C1 segment of cervical spinal cord (tissue), 14 donors: ENCODE results near the gene DRC7.
"Not testable (repeated sequence)": the region's sequence is repeated elsewhere in the genome, so short reads cannot be mapped to it uniquely, and the experiment has no call there.

Source experiments
- DNase-seq, 14 donors: peaks; one replicate each; lab custom pipeline; 2025; lab: John Stamatoyannopoulos, UW

Gene DRC7

DNA sequence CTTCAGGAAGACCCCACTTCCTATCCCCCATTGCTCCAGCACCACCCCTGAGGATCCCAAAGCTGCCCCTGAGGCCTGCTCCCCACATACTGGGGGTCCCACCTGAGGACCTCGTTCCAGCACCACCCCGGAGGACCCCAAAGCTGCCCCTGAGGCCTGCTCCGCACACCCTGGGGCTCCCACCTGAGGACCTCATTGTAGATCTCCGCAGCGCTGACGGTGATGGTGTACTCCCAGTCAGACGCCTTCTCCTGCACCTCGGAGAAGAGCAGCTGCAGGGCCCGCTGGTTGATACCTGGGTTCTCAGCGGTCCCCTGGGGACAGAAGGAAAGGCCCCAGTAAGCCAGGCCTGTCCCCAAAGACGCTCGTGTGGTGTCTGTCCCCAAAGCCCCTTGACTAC is 67.4 kb downstream of the DRC7 start:
- no peak for DNase-seq

DNA sequence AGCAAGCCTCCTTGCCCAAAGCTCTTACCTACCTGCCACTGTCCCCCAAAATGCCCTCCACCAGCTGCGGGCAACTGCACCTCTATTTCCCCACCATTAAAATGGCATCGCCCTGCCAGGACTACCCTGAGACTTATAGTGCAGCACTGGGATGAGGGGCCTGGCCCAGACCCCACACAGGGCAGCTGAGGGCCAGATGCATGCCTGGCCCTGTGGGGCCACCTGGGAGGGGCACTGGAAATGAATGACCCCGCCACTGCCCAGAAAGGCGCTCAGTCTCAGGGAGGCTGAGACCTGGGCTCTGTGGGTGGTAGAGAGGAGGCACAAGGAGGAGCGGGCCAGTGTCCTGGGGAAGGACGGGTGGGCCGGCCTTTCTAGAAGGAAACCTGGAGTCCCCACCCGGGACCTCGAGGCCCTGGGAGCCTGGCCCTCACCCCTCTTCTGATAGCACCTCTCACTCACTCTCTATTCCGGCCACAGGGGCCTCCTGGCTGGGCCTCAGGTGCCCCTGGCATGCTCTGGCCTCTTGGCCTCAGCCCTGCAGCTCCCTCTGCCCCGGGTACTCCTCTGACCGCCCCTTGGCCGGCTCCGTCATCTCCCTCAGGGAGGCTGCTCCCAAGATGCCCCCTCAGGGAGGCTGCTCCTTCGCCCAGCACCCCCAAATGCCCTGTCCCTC is 67.9 kb downstream of the DRC7 start:
- DNase-seq = no peak

DNA sequence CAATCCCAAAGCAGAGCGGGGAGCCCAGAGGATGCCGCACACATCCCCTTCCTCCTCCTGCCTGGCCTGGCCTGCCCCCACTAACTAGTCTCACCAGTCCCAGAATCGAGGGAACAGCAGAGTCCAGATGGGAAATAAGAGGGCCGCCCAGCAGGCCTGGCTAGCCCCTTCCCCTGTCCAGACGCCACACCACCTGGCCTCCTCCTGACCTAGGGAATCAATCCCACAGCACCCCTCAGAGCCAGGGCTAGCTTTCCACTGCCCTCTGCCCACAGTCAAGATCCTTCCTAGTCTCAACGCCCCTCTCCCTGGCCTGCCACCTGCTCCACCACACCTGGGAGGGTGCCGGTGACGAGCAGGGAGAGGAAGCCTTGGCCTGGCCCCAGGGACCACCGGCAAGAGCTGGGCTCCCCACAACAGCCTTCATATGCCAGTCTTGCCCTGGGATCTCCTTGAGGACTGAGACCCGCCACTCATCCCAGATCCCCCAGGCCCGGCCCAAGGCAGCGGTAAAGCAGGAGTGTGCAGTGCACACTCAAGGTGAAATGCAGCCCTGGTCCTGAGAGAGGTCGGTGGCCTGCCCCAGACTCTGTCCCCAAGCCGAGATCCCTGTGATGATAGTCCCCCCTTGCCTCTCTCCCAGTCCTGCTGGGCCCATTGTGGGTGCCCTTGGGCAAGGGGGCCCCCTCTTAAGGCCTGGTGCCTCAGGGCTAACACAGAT is 68.8 kb downstream of the DRC7 start:
- DNase-seq = no peak

DNA sequence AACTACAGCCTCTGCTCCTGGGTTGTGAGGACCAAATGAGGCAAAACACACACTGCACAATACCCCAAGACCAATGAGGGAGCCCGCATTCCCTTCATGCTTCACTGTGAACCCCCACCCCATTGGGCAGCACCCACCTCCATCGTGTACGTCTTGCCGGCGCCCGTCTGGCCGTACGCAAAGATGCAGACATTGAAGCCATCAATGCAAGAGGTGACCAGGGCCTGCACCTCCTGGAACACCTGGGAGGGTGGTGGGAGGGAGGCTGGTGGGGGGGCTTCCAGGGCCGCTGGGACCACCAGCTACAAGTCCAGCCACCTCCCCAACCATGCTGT is 69.4 kb downstream of the DRC7 start:
- DNase-seq = no peak

DNA sequence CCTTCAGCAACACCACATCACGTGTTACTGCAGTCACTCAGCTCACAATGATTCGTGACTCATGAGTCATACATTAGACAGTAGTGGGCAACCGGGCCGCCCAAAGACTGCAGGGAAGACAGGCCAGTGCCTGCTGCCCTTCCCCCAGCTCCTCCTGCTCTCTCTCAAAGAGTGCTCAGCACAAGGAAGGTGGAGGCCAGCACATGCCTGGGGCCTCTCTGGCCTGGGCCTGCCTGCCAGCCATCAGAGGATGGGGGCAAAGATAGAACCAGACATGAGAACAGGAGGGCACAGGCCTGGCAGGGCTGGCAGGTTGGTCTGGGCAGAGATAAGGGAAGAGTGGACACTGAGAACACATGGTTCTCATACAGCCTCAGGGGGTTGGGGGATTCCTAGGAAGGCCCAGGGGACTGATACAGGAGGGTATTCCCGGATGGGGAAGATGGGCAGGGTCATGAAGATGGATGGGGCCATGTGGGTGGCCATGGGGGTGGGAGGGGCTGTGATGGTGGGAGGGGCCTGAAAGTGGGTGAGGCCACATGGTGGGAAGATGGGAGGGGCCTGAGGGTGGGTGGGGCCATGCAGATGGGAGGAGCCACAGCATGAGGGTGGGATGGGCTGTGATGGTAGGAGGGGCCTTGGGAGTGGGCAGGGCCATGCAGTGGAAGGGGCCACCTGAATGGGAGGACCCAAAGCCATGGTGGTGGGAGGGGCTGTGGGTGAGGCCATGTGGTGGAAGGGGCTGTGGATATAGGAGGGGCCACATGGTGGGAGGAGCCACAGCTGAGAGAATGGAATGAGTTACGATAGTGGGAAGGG is 69.9 kb downstream of the DRC7 start:
- DNase-seq = peak in 1 of 14 donors; percentile 31

DNA sequence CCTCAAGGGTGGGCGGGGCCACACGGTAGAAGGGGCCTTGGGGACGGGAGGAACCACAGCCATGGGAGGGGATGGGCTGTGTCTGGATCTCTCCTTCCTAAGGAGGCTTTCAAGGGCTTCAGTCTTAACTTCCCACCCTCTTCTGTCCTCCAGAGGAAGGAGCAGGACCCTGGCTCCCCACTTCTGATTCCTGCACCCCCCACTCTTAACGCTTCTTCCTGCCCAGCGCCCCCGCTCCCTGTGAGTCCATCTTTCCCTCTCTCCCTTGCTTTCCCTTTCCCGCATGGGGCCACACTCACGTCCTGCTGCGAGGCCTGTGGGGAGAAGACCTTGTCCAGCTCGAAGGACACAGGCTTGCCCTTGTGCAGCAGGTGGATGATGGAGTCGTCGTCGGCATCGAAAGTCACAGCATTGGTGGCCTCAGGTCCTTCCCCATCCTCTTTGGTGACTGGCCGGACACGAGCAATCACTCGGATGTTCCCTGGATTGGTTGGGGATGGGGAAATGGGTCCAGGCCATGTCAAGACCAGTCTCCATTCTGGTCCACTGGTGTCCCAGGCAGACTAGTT is 70.6 kb downstream of the DRC7 start:
- DNase-seq = no peak

DNA sequence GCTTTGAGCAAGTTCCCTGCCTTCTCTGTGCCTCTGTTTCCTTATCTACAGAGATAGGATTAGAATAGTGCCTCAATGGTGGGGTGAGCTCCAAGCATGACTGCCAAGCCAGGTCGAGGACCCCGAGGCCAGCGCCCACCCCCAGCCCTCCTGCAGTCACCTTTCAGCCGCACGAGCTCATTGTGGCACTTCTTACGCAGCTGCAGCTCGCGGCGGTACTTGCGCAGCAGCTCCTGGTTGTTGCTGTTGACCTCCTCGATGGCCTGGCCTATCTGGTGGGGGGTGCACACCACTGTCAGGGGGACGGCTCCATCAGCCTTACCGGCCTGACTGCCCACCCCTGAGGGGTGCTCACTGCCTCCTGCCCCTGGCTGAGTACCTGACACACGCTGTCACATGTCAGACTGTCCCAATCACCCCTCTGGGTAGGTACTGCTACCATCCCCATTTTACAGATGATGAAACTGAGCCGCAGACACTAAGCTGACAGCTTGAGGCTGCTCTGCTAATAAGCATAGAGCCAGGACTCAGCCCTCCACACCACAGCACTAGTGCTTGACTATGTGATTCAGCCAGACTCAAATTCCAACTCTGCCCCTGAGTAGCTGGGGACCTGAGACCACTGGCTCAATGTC is 72.2 kb downstream of the DRC7 start:
- DNase-seq = no peak

DNA sequence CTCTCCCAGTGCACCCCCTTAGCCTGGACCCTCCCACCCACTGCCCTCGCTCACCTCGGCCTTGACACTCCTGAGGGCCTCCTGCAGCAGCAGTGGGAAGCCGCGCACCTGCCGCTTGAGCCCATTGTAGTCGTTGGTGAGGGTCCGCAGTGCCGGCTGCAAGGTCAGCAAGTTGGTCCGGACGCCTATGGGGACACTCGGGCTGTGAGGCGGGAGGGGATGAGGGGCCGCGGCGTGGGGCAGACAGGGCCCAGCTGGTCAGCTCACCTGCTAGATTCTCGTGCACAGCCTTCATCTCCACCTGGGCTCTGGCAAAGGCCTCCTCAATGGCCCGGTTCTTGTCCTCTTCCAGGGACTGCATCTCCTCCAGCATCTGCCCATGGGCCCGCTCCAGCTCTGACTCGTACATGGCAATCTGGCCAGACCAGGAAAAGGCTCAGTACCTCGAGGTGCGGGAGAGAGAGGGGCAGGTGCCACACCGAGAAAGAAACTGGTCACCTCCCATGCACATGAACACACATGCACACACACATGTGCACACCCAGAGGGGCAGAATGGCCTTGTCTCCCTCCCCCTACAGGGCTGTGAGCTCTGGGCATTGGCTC is 75.0 kb downstream of the DRC7 start:
- DNase-seq = no peak

DNA sequence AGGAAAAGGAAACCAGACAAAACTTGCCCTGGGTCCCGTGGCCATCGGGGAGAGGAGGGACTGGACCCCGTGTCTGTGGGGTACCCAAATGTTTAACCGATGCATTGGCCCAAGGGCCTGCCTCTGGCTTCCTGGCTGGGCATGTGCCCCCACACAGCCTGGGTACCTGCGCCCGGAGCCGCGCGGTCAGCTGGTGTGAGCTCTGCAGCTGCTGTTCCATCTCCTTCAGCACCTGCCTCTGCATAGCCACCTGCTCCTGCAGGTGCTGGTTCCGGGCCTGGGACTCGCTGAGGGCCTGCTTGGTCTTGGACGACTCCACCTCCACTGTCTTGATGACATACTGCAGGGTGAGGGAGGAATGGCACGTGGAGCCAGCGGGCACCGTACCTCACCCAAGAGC is 75.8 kb downstream of the DRC7 start:
- DNase-seq = no peak

DNA sequence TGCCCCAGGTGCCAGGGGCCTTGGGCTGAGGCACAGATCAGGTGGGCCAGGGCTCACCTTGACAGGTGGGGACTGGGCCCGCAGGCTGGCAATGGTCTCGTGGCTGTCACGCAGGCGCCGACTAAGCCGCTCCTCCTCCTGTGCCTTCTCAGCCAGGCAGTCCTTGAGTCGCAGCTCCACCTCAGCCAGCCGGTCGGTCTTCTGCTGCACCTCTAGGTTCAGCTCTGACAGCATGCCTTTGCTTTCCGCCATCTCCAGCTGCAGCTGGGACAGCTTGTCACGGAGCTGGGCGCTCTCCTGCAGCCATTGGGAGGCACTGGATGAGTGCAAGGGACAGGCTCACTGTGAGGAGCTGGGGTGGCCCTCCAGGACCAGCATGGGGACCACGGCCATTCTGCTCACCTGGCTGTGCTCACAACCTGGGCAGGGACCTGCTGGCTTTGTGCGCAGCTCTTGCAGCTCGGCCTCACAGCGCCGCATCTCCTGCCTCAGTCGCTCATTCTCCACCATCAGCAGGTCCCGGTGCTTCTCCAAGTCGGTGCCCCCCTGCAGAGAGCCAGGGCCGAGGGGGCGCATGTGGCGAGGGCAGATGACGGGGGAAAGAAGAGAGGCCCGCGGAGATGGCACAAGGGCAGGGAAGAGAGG is 76.7 kb downstream of the DRC7 start:
- DNase-seq = no peak

DNA sequence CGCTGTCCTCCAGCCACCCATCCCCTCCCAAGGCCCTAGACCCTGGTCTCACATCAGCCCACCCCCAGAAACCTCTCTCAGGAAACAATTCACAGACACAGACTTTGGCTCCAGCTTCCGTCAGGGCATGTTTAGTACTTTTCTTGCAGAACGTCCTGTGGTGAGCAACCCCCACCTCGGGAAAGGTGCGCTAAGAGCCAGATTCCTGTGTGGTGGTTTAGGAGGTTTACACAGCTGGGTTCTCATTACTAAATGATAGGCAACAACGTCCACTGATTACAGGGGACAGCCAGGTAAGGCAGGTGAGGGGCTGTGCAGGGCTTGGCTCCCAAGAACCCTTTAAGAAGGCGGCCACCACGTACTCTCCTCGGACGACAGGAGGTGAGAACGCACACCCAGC is 78.4 kb downstream of the DRC7 start:
- DNase-seq = no peak

DNA sequence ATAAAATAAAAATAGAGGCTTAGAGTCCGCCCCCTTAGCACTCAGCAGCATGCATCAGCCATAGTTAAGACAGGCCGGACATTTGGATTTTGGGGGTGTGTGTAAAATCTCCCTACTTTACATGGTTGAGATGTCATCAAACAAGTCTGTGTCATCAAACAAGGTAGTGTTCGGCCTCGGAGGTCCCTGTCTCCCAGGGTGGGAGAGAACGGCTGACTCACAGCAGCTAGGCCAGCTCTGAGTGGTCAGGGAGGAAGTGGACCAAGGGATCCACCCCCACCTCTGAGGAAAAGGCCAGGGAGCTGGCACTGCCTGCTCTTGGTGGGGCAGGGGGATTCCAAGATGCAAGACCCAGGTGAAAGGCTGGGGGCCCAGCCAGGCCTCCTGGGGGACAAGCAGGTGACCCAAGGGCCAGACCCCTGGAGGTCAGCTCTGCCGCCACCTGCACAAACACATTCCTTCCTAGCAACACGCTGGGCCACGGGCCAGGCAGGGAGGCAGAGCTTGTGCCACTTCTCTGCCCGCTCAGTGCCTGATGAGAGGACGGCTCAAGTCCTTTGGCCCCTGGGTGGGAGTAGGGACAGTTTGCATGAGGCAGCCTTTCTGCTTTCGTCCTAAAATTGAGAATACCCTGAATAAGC is 79.2 kb downstream of the DRC7 start:
- peak in 1 of 14 donors; percentile 36 for DNase-seq

DNA sequence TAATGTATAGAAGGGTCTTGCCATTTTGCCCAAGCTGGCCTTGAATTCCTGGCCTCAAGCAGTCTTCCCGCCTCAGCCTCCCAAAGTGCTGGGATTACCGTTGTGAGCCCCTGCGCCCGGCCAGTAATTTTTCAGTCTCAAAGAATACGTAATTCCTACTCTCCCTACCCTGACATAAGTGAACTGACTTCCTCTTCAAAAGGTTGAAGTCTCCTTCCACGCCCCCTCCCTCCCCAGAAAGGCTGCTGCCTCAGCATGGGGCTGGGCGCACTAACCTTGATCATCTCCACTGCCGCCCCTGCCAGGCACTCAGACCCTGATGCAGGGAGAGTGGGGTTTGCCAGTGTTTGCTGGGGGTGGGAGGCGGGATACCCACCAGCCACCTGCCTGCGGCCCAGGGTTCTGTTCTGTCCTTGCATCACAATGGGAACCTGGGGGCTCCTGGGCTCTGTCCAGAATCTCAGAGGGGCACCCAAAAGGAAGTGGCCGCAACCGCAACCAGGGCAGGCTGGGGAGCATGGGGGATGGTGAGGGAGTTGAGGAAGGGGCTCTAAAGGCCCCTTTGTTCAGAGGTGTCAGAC is 80.2 kb downstream of the DRC7 start:
- no peak for DNase-seq

DNA sequence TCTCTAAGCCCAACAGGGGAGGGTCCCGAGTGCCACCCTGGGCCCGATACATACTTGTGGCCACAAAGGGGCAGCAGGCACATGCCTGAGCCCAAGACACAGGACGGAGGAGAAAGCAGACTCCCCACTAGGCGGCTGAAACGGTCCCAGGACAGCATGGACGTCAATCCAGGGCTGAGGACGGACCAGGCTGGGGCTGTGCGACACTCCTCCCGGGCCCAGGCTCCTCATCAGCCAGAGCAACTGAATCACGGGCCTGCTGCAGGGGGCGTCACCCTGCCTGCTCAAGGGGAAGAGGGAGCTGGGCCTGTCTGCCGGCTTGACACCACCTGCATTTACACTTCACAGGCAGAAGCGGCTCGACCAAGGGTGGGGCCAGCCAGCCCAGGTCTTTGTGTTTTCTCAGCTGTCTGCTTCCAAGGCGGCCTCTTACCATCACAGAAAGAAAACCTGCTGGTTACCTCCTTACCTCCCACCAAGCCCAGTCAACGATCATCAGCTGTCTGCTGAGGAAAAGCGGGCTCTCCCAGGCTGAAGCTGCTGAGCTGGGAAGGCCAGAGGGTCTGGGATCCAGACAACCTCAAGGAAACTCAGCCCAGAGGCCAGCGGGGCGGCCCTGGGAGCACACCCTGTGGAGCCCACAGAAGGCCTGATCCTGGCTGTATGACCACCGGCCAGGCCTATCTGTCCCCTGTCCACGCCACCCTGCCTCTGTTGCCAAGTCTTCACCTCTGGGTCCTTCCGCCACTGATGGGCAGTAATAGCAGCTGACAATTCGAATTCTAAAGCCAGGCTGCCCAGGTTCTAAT is 81.3 kb downstream of the DRC7 start:
- peak in 8 of 14 donors; percentile 18 to 39 (median 23) for DNase-seq

DNA sequence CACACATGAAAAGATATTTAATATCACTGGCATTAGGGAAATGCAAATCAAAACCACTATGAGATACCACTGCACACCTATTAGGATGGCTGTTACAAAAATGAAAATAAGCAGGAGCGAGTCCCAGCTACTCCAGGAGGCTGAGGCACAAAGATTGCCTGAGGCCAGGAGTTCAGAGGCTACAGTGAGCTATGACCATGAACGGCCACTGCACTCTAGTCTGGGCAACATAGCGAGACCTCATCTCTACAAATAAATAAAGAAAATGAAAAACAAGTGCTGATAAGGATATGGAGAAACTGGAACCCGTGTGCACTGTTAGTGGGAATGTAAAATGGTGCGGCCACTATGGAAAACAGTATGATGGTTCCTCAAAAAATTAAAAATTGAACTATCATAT is 84.1 kb downstream of the DRC7 start:
- DNase-seq = no peak

DNA sequence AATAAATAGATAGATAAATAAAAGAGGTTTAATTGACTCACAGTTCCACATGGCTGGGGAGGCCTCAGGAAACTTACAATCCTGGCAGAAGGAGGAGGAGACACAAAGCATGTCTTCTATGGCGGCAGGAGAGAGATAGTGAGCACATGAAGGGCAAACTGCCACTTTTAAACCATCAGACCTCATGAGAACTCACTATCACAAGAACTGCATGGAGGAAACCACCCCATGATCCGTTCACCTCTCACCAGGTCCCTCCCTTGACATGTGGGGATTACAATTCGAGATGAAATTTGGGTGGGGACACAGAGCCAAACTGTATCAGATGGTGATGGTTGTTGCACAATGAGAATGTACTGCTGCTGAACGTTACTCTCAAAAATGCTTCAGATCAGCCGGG is 85.2 kb downstream of the DRC7 start:
- DNase-seq = not testable (repeated sequence)

DNA sequence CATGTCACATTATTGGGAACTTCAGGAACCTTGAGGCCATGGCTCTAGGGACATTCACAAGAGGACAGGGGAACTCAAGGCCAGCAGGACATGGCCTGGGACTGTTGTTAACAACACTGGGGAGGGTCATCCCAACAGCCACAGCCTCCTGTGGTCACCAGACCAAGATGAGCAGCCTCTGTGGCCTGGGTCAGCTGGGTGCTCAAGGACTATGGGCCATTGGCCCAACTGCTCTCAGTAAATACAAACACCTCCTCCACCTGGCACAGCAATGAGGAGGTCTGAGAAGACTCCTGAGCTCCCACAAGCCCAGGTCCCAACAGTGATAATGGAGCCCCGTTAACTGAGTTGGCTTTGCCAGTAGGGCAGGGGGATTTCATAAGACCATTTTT is 86.7 kb downstream of the DRC7 start:
- no peak for DNase-seq
